ENCODE results near the gene FNDC10.

Gene FNDC10

GRCh38 chr1:1613509-1614082, 13.7 kb upstream of the FNDC10 start:
- Histone ChIP-seq H3K4me3 (ENCODE audit: low read depth, low read length) (no peak overlapping the region), H3K9ac (ENCODE audit: low read depth, low read length) (no peak overlapping the region), H3K4me1 (ENCODE audit: control insufficient read depth, insufficient read depth, low read length) (peaks cover 5% of the 10 kb centered on the region; the same call in 1 of the 2 replicates), H3K9me3 (ENCODE audit: control insufficient read depth, insufficient read depth, low read length) (no peaks in the 10 kb centered on the region), H3K36me3 (ENCODE audit: control insufficient read depth, insufficient read depth, low read length) (peaks cover 13% of the 10 kb centered on the region), H3K27ac (ENCODE audit: low read depth, low read length) (no peak overlapping the region), H3K27me3 (ENCODE audit: control insufficient read depth, insufficient read depth, low read length) (no peaks in the 10 kb centered on the region)

GRCh38 chr1:1612104-1612400, 12.1 kb upstream of the FNDC10 start:
- H3K36me3 ChIP-seq (ENCODE audit: control insufficient read depth, insufficient read depth, low read length) = no peaks in the 10 kb centered on the region
- H3K9ac ChIP-seq (ENCODE audit: low read depth, low read length) = no peak overlapping the region
- no peak overlapping the region for H3K4me3 ChIP-seq (ENCODE audit: low read depth, low read length)
- H3K9me3 ChIP-seq (ENCODE audit: control insufficient read depth, insufficient read depth, low read length) = no peaks in the 10 kb centered on the region
- H3K4me1 ChIP-seq (ENCODE audit: control insufficient read depth, insufficient read depth, low read length) = peaks cover 5% of the 10 kb centered on the region; the same call in 1 of the 2 replicates
- H3K27me3 ChIP-seq (ENCODE audit: control insufficient read depth, insufficient read depth, low read length) = no peaks in the 10 kb centered on the region
- H3K27ac ChIP-seq (ENCODE audit: low read depth, low read length) = no peak overlapping the region

- H3K4me1 ChIP-seq (ENCODE audit: control insufficient read depth, insufficient read depth, low read length) = peaks cover 5% of the 10 kb centered on the region; the same call in 1 of the 2 replicates
- H3K9ac ChIP-seq (ENCODE audit: low read depth, low read length) = no peak overlapping the region
- H3K27me3 ChIP-seq (ENCODE audit: control insufficient read depth, insufficient read depth, low read length) = no peaks in the 10 kb centered on the region
- no peaks in the 10 kb centered on the region for H3K9me3 ChIP-seq (ENCODE audit: control insufficient read depth, insufficient read depth, low read length)
- H3K27ac ChIP-seq (ENCODE audit: low read depth, low read length) = no peak overlapping the region
- H3K4me3 ChIP-seq (ENCODE audit: low read depth, low read length) = no peak overlapping the region
- no peaks in the 10 kb centered on the region for H3K36me3 ChIP-seq (ENCODE audit: control insufficient read depth, insufficient read depth, low read length)
Observed at GRCh38 chr1:1610796-1611195, 10.9 kb upstream of the FNDC10 start.

GRCh38 chr1:1609822-1610485, 10.0 kb upstream of the FNDC10 start:
- Histone ChIP-seq H3K9ac (ENCODE audit: low read depth, low read length) (no peak overlapping the region), H3K27ac (ENCODE audit: low read depth, low read length) (no peak overlapping the region), H3K4me3 (ENCODE audit: low read depth, low read length) (no peak overlapping the region), H3K36me3 (ENCODE audit: control insufficient read depth, insufficient read depth, low read length) (no peaks in the 10 kb centered on the region), H3K4me1 (ENCODE audit: control insufficient read depth, insufficient read depth, low read length) (peaks cover 5% of the 10 kb centered on the region; the same call in 1 of the 2 replicates), H3K27me3 (ENCODE audit: control insufficient read depth, insufficient read depth, low read length) (no peaks in the 10 kb centered on the region), H3K9me3 (ENCODE audit: control insufficient read depth, insufficient read depth, low read length) (no peaks in the 10 kb centered on the region)

- Histone ChIP-seq H3K27me3 (ENCODE audit: control insufficient read depth, insufficient read depth, low read length) (peaks cover 14% of the 10 kb centered on the region; the same call in 1 of the 2 replicates), H3K9ac (ENCODE audit: low read depth, low read length) (no peak overlapping the region), H3K27ac (ENCODE audit: low read depth, low read length) (no peak overlapping the region), H3K4me1 (ENCODE audit: control insufficient read depth, insufficient read depth, low read length) (no peaks in the 10 kb centered on the region; the same call in 1 of the 2 replicates), H3K4me3 (ENCODE audit: low read depth, low read length) (no peak overlapping the region), H3K36me3 (ENCODE audit: control insufficient read depth, insufficient read depth, low read length) (no peaks in the 10 kb centered on the region), H3K9me3 (ENCODE audit: control insufficient read depth, insufficient read depth, low read length) (no peaks in the 10 kb centered on the region)
Observed at GRCh38 chr1:1606232-1606631, 6.3 kb upstream of the FNDC10 start.

- Histone ChIP-seq H3K36me3 (ENCODE audit: control insufficient read depth, insufficient read depth, low read length) (no peaks in the 10 kb centered on the region), H3K9ac (ENCODE audit: low read depth, low read length) (no peak overlapping the region), H3K4me3 (ENCODE audit: low read depth, low read length) (no peak overlapping the region), H3K27ac (ENCODE audit: low read depth, low read length) (no peak overlapping the region), H3K27me3 (ENCODE audit: control insufficient read depth, insufficient read depth, low read length) (peaks cover 19% of the 10 kb centered on the region), H3K9me3 (ENCODE audit: control insufficient read depth, insufficient read depth, low read length) (no peaks in the 10 kb centered on the region), H3K4me1 (ENCODE audit: control insufficient read depth, insufficient read depth, low read length) (no peaks in the 10 kb centered on the region; the same call in 1 of the 2 replicates)
Observed at GRCh38 chr1:1605724-1606123, 5.8 kb upstream of the FNDC10 start.

GRCh38 chr1:1605034-1605591, 5.2 kb upstream of the FNDC10 start:
- H3K4me3 ChIP-seq (ENCODE audit: low read depth, low read length) = no peak overlapping the region
- H3K4me1 ChIP-seq (ENCODE audit: control insufficient read depth, insufficient read depth, low read length) = no peaks in the 10 kb centered on the region; the same call in 1 of the 2 replicates
- no peak overlapping the region for H3K9ac ChIP-seq (ENCODE audit: low read depth, low read length)
- no peaks in the 10 kb centered on the region for H3K36me3 ChIP-seq (ENCODE audit: control insufficient read depth, insufficient read depth, low read length)
- no peaks in the 10 kb centered on the region for H3K9me3 ChIP-seq (ENCODE audit: control insufficient read depth, insufficient read depth, low read length)
- H3K27me3 ChIP-seq (ENCODE audit: control insufficient read depth, insufficient read depth, low read length) = peaks cover 25% of the 10 kb centered on the region
- H3K27ac ChIP-seq (ENCODE audit: low read depth, low read length) = no peak overlapping the region

- Histone ChIP-seq H3K4me3 (ENCODE audit: low read depth, low read length) (no peak overlapping the region), H3K27me3 (ENCODE audit: control insufficient read depth, insufficient read depth, low read length) (peaks cover 25% of the 10 kb centered on the region), H3K36me3 (ENCODE audit: control insufficient read depth, insufficient read depth, low read length) (no peaks in the 10 kb centered on the region), H3K9ac (ENCODE audit: low read depth, low read length) (no peak overlapping the region), H3K9me3 (ENCODE audit: control insufficient read depth, insufficient read depth, low read length) (no peaks in the 10 kb centered on the region), H3K27ac (ENCODE audit: low read depth, low read length) (no peak overlapping the region), H3K4me1 (ENCODE audit: control insufficient read depth, insufficient read depth, low read length) (no peaks in the 10 kb centered on the region)
Observed at GRCh38 chr1:1604374-1605033, 4.6 kb upstream of the FNDC10 start.

- H3K9ac ChIP-seq (ENCODE audit: low read depth, low read length) = no peak overlapping the region
- no peaks in the 10 kb centered on the region for H3K36me3 ChIP-seq (ENCODE audit: control insufficient read depth, insufficient read depth, low read length)
- H3K27ac ChIP-seq (ENCODE audit: low read depth, low read length) = no peak overlapping the region
- peaks cover 32% of the 10 kb centered on the region for H3K27me3 ChIP-seq (ENCODE audit: control insufficient read depth, insufficient read depth, low read length)
- H3K9me3 ChIP-seq (ENCODE audit: control insufficient read depth, insufficient read depth, low read length) = no peaks in the 10 kb centered on the region
- H3K4me1 ChIP-seq (ENCODE audit: control insufficient read depth, insufficient read depth, low read length) = no peaks in the 10 kb centered on the region
- no peak overlapping the region for H3K4me3 ChIP-seq (ENCODE audit: low read depth, low read length)
Observed at GRCh38 chr1:1603671-1604373, 3.9 kb upstream of the FNDC10 start.

GRCh38 chr1:1602968-1603506, 3.1 kb upstream of the FNDC10 start:
- Histone ChIP-seq H3K9me3 (ENCODE audit: control insufficient read depth, insufficient read depth, low read length) (no peaks in the 10 kb centered on the region), H3K27ac (ENCODE audit: low read depth, low read length) (no peak overlapping the region), H3K9ac (ENCODE audit: low read depth, low read length) (no peak overlapping the region), H3K4me3 (ENCODE audit: low read depth, low read length) (no peak overlapping the region), H3K4me1 (ENCODE audit: control insufficient read depth, insufficient read depth, low read length) (no peaks in the 10 kb centered on the region), H3K36me3 (ENCODE audit: control insufficient read depth, insufficient read depth, low read length) (no peaks in the 10 kb centered on the region), H3K27me3 (ENCODE audit: control insufficient read depth, insufficient read depth, low read length) (peaks cover 39% of the 10 kb centered on the region)

All from HUES48 (cell line).